Fibroblast of the conjunctiva (primary cell): ENCODE results near the gene RPS6KC1.
A peak's percentile ranks its signal among the peaks of the same experiment; 100 is the strongest.
"Not testable (repeated sequence)": the region's sequence is repeated elsewhere in the genome, so short reads cannot be mapped to it uniquely, and the experiment has no call there.

ENCODE experiments used
- DNase-seq: peaks from one replicate; pipeline ENCODE4 v3.0.0-alpha.2; 2010; ENCODE audit warnings: low read depth

RPS6KC1 gene

DNA sequence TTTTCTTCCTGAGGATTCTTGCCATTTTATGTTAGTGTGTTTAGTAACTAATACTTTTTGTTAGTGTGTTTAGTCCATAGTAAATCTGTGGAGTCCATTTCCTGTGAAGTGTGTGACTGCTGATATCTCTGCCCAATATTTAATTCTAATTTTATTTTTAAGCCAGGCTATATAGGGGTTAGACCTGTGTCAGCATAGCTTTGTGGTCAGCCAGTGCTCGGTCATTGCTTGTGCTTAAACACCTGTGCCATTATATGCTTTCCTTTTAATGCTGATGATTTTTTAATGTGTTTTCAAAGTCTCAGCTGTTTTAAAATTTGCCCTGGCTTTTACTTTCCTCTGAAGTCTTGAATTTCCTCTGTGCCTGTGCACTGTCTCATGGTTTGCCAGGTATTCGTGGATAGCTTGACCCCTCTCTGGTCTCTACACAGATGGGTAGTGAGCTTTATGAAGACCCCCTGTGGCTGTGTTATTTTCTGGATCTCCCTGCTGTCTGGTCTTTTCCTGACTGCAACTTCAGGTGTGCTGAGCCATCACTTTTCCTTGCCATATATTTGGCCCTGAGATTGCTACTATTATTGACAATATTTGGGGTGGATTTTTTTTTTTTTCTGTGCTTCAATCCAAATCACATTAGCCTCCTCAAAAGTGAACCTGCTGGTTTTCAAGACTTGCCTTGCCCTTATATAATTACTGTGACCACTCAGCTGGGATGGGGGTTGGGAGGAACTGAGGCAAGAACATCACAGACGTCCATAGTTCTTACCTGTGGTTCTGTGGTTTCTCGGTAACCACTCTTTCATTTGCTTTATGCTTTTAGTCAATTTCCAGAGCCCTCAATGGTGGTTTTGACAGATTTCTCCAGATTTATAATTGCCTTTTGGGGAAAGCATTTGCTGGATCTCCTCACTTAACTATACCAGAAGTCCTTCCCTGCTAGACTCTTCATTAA is 59.6 kb downstream of the RPS6KC1 start:
- DNase-seq, result no peak

DNA sequence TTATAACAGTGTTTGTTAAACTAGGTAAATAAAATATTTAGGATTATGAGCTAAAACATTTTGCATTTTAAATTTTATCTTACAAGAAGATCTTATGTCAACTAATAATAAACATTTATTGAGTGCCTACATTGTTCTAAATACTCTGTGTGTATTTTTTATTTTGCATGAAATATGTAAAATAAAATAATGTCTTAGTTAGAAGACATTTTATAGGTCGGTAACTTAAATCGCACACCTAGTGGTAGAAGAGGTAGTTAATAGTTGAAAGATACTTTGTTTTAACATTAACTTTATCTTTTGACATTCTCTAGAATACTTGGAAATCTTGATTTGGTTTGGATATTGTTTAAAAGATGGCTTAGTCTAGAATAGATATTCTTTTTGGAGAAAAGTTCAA is 60.5 kb downstream of the RPS6KC1 start:
- DNase-seq, result no peak

DNA sequence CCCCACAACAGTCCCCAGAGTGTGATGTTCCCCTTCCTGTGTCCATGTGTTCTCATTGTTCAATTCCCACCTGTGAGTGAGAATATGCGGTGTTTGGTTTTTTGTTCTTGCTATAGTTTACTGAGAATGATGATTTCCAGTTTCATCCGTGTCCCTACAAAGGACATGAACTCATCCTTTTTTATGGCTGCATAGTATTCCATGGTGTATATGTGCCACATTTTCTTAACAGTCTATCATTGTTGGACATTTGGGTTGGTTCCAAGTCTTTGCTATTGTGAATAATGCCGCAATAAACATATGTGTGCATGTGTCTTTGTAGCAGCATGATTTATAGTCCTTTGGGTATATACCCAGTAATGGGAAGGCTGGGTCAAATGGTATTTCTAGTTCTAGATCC is 61.7 kb downstream of the RPS6KC1 start:
- DNase-seq, result not testable (repeated sequence)

DNA sequence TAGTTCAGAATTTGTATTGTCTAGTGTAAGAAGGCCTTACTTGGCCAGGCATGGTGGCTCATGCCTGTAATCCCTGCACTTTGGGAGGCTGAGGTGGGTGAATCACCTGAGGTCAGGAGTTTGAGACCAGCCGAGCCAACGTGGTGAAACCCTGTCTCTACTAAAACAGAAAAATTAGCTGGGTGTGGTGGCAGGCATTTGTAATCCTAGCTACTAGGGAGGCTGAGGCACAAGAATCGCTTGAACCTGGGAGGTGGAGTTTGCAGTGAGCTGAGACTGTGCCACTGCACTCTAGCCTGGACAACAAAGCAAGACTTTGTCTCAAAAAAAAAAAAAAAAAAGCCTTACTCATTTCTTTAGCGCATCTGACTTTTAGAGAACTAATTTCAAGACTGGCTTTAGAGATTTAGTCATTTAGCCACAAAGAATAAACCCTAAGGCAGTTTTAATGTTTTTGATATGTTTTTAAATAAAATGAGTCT is 66.7 kb downstream of the RPS6KC1 start:
- DNase-seq, result not testable (repeated sequence)

DNA sequence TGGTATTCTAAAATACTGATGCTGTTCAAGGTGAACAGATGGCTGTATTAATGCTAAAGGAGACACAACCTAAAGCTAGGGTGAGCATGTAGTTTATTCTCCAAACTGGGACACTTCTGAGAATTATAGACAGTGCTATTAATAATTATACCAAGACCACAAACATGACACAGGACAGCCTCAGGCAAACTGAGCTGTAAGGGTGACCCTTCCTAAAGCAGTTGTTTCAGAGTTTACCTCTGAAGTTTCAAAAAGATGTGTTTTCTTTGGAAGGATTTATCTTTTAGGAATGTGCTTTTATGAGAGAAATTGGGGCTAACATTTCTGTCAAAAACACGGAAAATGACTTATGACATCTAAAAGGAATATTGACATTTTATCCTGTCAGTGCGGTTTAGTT is 68.8 kb downstream of the RPS6KC1 start:
- no peak for DNase-seq

DNA sequence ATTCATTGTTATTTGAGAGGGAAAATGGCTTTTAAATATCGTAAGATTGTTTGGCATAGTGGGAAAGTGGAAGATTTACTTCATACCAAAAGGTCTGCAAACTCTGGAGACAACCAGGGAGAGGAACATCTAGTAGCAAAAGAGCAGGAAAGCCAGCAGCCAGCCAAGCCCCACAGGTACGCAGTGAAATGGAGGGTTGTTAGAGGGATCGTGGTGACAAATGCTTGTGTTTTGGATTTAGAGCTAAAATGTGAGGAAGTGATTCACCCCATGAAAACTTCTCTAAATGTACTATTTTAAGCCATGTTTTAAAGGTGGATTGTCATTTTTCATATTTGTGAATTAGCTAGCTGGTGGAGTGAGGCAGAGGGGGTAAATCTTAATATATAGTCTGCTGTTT is 69.3 kb downstream of the RPS6KC1 start:
- no peak for DNase-seq

DNA sequence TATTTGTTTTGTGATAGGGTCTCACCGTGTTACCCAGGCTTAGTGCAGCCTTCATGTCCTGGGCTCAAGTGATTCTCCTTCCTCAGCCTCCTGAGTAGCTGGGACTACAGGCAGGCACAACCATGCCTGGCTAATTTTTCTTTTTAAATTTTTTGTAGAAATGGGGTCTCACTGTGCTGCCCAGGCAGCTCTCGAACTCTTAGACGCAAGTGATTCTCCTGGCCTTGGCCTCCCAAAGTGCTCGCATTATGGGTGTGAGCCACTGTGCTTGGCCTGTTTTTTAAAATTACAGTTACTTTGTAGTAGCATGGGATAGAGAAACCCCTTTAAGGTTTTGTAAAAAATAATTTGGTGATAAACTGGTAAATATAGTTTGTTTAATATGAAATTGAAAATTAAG is 69.9 kb downstream of the RPS6KC1 start:
- no peak for DNase-seq

DNA sequence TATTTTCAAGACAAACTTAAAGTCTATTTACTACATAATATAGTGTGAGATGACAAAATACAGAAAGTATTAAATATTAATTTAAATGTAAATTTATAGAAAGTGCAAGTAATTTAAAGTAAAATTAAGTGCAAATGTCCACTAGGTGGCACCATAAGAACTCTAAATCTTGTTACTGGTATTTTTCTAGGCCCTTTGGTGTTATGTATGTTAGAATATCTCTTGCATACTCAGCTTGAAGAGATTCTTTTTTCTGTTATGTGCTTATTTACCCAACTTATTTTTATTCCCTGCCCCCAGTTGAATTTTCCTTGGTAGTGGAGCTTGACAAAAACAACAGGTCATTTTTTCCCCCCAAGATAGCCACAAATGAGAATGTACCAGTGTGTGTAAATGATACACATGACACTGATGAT is 71.5 kb downstream of the RPS6KC1 start:
- DNase-seq, result peak; percentile 40

DNA sequence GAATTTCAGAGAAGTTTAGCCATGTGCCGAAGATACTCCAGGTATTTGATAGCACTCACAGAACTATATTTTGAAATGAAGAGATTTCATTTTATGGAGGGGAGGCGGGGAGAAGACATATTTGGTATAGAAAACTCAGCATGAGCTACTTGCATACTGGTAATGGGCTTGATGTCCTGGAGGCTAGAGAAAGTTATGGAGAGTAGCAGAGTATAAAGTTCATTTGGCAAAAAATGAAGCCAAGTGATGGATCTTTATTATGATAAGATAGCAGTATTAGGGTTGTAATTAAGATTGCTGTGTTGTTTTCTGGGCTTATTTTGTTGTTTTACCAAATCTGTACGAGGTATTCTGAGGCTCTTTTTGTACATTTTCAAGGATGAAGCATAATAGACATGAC is 72.0 kb downstream of the RPS6KC1 start:
- no peak for DNase-seq

DNA sequence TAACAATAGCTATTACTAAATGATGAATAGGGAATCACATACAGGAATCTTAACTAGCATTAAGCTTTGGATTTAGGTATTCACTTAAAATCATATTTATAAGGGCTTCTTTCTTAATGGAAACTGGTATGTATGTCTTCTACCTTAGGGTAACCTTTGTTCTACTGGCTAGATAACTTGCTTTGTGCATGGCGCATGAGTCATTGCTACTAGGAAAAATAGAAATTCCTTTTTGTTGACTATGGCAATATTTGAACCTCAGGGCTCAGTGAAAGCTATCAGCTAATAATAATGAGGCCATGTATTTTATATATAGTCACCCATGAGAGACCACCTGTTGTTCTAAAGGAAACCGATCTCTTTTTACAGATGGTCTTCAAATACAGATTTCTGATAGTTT is 72.5 kb downstream of the RPS6KC1 start:
- peak; percentile 5 for DNase-seq

DNA sequence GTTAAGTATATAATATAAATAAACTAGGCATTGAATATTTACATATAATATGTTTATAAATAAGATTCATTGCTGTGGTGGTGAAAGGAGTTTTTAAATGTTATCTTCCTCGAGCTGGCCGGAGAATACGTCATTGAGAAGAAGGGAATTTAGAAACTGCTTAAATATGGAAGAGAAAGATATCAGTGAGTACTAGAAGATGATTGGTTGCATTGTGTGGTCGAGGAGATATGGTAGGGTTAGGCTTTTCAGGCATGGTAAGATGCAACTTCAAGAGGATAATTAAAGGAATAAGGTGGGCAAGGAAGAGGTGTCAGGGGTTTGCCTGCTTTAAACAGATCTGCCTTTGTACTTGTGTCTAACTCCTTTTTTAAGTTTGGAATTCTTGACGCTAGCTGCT is 73.5 kb downstream of the RPS6KC1 start:
- no peak for DNase-seq

DNA sequence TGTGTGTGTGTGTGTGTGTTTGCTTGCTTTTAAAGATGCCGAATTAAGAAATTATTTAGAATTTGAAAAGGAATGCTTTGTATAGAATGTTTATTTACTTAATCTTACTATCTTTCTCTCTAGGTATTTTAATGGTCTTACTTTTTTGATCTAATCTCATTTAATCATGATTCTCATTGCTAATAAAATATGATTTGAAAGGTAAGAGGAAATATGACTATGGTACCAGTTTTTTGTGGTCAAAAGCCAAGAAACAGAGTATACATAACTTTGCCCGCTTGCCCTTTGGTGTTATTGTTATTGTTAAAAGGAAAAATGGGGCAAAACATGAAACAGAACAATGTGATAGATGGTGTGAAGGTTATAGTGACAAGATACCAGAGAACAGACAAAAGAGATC is 74.6 kb downstream of the RPS6KC1 start:
- no peak for DNase-seq

DNA sequence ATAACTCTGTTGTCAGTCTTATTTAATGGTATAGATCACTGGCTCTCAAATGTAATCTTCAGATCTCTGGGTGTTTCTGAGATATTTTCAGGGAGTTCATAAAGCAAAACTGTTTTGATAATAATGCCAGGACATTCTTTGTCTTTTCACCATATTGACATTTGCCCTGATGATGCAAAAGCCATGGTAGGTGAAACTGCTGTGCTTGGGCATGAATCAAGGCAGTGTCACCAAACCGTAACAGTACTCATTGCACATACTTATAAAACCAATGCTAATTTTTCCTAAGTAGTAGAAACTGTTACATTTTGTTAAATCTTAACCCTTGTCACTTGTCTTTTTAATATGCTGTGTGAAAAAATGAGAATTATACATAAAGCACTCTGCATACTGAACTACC is 76.0 kb downstream of the RPS6KC1 start:
- DNase-seq, result no peak

DNA sequence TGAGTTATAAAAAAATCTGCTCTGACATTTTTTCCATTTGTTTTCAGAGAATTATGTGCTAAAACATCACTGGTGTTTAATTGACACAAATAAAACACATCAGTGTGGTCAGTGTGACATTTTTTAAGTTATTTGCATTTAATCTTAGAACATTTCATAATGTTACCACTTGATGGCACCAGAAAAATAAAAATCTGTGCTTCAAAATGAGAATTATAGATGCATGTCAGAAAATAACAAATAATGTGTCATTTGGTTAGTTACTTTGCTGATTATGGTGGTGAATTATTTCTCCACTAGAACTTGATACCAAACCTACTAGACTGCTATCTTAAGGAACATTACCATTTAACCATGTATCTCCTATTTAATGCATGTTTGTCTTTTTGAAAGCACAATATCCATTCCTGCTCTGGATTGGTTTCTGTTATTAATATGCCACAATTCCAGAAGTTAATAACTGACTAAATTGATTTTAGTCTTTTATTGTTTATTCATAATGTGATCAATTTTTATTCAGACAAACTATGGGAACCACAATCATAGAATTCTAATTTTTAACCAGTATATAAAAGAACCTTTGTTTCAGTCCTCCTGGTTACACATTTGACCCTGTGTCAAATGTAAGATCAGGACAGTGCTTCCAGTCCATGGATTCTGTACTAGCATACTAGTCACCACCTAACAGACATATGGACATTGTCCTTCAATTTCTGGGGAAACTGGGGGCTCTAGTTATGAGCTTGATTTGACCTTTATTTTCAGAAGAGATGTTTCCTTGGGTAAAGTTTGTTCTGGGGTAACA is 81.0 kb downstream of the RPS6KC1 start:
- no peak for DNase-seq

DNA sequence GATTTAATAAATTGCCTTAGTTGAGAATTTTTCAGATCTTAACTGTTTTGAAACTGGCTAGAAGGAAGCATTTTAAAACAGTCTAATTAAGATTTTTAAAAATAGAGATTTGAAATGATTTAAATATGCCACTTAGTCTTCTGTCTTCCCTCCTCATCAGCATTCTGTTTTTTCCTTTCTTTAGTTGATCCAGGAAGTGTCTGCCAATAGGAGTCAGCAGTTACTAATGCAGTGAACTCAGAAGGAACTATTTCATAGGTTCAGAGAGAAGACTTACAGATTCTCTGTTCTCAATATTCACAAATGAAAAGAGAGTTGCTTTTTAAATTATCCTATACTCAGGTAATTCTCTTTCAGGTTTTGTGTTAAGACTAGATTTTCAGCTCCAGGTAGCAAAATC is 84.5 kb downstream of the RPS6KC1 start:
- DNase-seq, result no peak

DNA sequence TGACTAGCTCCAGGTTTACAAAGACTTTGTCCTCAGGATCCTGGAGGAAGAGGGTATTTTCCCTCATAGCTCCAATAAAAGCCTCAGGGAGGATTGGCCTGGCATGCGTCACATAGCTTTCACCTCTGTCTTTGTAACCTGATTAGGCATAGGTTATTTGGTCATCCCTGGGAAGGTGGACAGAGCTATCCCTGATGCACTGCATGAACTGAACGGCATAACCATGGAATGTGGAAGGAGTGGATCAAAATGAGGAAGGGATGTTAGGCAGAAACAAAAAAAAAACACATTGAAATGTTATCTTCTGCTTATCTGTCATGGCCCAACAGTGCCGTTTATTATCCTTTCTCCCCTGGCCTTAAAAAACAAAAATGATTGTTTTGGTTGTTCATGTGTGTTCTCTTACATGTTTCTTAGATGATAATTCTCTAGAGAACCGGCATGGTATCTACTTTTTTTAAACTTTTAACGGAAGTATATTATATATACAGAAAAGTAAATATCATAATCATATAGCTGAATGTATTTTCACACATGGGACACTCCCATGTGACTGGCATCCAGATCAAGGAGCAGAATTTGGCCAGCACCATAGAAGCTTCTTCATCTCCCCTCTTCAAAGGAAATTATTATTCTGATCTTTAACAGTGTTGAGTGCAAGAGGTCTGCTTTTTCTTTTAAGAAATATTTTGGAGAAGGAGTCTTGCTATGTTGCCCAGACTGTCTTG is 85.3 kb downstream of the RPS6KC1 start:
- no peak for DNase-seq

DNA sequence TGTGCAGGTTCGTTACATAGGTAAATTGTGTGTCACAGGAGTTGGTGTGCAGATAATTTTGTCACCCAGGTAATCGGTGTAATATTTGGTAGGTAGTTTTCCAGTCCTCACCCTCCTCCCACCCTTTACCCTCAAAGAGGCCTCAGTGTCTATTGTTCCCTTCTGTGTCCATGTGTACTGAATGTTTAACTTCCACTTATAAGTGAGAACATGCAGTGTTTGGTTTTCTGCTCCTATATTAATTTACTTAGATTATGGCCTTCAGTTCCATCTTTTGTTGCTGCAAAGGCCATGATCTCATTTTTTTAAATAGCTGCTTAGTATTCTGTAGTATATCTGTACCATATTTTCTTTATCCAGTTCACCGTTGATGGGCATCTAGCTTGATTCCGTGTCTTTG is 87.3 kb downstream of the RPS6KC1 start:
- no peak for DNase-seq

DNA sequence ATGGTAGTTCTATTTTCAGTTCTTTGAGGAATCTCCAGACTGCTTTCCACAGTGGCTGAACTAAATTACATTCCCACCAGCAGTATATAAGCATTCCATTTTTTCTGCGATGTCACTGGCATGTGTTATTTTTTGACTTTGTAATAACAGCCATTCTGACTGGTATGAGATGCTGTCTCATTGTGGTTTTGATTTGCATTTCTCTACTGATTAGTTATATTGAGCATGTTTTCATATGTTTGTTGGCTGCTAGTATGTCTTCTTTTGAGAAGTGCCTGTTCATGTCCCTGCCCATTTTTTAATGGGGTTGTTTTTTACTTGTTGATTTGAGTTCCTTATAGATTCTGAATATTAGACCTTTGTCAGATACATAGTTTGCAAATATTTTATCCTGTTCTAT is 87.9 kb downstream of the RPS6KC1 start:
- DNase-seq, result no peak

DNA sequence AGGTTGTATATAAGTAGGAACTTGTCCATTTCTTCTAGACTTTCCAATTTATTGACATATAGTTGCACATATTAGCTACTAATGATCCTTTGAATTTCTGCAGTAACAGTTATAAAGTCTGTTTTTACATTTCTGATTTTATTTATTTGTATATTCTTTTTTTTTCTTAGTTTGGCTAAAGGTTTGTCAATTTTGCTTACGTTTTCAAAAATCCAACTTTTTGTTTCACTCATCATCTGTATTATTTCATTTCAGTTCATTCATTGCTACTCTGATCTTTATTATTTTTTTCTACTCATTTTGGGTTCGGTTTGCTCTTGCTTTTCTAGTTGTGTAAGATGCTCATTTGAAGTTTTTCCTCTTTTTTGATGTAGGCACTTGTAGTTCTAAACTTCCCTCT is 97.9 kb downstream of the RPS6KC1 start:
- no peak for DNase-seq

DNA sequence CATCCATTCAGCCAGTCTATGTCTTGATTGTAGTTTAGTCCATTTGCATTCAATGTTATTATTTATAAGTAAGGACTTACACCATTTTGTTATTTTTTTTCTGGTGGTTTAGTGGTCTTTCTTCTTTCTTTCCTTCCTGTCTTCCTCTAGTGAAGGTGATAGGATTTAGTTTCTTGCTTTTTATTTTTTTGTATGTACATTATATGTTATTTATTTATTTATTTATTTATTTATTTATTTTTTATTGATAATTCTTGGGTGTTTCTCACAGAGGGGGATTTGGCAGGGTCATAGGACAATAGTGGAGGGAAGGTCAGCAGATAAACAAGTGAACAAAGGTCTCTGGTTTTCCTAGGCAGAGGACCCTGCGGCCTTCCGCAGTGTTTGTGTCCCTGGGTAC is 99.0 kb downstream of the RPS6KC1 start:
- DNase-seq, result not testable (repeated sequence)

DNA sequence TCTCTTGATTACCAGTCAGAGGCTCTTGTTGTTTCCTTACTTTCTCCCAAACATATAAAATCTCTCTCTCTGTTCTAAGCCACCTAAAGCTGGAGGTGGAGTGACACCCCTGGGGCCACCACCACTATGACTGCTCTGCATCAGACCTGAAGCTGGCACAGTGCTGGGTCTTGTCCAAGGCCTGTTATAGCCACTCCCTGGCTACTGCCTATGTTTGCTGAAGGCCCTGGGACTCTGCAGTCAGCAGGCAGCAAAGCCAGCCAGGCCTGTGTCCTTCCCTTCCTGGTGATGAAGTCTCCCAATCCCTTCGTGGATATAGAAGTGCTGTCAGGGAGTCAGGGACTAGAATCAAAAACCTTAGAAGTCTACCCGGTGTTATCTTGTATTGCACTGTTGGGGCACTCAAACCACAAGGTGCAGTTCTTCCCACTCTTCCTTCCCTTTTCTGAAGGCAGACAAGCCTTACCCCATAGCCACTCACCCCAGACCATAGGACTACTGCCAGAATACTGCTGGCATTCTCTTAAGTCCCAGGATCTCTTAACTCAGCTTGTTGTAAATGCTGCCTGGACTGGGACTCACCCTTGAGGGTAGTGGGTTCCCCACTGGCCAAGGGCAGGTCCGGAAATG is 103.1 kb downstream of the RPS6KC1 start:
- DNase-seq, result no peak

DNA sequence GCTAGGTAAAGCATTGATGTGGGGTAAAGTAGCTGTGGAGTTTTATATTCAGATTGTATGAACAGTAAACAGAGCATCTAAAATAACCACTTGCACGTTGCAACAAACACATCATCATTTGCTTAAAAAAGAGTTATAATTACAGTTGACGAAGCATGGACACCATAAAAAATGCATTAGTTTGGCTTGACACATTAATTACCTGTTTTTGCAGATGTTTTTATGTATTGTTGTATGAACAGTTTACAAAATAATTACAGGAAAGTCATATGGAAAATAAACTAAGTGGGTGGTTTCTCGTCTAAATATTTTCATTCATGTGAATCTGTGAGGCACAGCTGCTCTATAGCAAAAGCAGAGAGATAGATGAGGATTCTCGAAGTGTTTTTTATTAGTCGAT is 108.3 kb downstream of the RPS6KC1 start:
- DNase-seq, result no peak
